Left ventricle myocardium inferior (tissue), 1 donor: Measurements from ENCODE around the gene TSEN34. TPM values are rescaled to one million over a fixed set of nuclear protein-coding genes. Genes with fewer than 3 reads are reported as not detected.

Source experiments
- DNase-seq: peaks from one replicate; pipeline ENCODE4 v3.0.0-alpha.2; 2020
- H3K27ac ChIP-seq: fragments of 200-600 bp; replicated peaks from 2 replicates; pipeline ENCODE4 v1.8.0; 2021
- H3K27me3 ChIP-seq: fragments of 200-600 bp; 2 replicates; pipeline ENCODE4 v1.8.0; 2021; ENCODE audit warnings: low read depth
- H3K36me3 ChIP-seq: fragments of 200-600 bp; 2 replicates; pipeline ENCODE4 v1.8.0; 2021
- H3K4me1 ChIP-seq: fragments of 200-600 bp; 2 replicates; pipeline ENCODE4 v1.8.0; 2021
- H3K4me3 ChIP-seq: fragments of 200-600 bp; 2 replicates; pipeline ENCODE4 v1.8.0; 2021; ENCODE audit warnings: mild to moderate bottlenecking, moderate library complexity
- H3K9me3 ChIP-seq: fragments of 200-600 bp; replicated peaks from 2 replicates; pipeline ENCODE4 v1.8.0; 2021
- intact Hi-C: fragments of 100-400 bp; cut with micrococcal nuclease; formaldehyde crosslinking; loops from one replicate; pipeline ENCODE4 v1.11.0; 2022
- total RNA-seq: library from RNA; stranded (reverse); fragmentation: NEBNext Ultra II Directional; extraction: Animal tissue kit (Norgen Biotek cat#: 25700); gene quantifications from one replicate; pipeline ENCODE4 v1.2.1, GENCODE V29; 2021
- TF ChIP-seq, protein P1 (sequence below): fragments of 200-600 bp; IDR thresholded peaks from 2 replicates; pipeline ENCODE4 v1.8.0; 2021; ENCODE audit warnings: antibody characterized with exemption, mild to moderate bottlenecking, borderline replicate concordance
- donor health status: DM: no; HTN: yes; CAD: no; lungs with severe emphysema.

The TSEN34 gene
- total RNA-seq, 1 donor from 2014 or later = 16.2 TPM

DNA sequence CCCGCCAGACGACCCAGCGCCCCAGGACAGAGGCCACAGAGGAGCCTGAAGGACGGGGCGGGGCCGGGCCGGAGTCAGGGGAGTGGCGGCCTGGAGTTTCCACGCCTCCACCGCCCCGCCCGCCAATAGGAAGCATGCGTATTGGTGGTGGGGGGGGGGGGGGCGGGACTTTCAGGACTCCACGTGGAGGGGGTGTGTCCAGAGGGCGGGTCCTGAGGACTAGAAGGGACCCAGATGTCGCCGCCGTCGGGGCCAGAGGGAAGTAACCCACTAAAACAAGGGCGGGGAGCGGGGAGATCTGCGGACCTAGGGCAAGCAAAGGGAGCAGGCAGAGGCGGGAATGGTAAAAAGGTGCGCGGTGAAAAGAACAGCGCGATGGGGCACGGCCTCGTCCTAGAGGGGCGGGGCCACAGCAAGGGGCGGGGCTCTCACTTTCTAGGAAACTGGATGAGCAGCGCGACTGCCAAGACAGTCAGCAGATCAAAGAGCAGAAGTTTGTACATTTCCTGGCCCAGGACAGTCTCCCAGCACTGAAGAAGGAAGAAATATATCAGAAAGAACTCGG is 28.8 kb upstream of the TSEN34 start:
- Histone ChIP-seq H3K4me1 (peaks cover 42% of the 10 kb centered on the region), H3K27ac (no peak overlapping the region), H3K27me3 (peaks cover 33% of the 10 kb centered on the region), H3K36me3 (peaks cover 9% of the 10 kb centered on the region), H3K4me3 (peak overlapping the region; percentile 61), H3K9me3 (no peaks in the 10 kb centered on the region)
- TF ChIP-seq, protein P1, sequence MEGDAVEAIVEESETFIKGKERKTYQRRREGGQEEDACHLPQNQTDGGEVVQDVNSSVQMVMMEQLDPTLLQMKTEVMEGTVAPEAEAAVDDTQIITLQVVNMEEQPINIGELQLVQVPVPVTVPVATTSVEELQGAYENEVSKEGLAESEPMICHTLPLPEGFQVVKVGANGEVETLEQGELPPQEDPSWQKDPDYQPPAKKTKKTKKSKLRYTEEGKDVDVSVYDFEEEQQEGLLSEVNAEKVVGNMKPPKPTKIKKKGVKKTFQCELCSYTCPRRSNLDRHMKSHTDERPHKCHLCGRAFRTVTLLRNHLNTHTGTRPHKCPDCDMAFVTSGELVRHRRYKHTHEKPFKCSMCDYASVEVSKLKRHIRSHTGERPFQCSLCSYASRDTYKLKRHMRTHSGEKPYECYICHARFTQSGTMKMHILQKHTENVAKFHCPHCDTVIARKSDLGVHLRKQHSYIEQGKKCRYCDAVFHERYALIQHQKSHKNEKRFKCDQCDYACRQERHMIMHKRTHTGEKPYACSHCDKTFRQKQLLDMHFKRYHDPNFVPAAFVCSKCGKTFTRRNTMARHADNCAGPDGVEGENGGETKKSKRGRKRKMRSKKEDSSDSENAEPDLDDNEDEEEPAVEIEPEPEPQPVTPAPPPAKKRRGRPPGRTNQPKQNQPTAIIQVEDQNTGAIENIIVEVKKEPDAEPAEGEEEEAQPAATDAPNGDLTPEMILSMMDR = no peak
- DNase-seq = peak; percentile 84
- intact Hi-C loops = no loop called here

DNA sequence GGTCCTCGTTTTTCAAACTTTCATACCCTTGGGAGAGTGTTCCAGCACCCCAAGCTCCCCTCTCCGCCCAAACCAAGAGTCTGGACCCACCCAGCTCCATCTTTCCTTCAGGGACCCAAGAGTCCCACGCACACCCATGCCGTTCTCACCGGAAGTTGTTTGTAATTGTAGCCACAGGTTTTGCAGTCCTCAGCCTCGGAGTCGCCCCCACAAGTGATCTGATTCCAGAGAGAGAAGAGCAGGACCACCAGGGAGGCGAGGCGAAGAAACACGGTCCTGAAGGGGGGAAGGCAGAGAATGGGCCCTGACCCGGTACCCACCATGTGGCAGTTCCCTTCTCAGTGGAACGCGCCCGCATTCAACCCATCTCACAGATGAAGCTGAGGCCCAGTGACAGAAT is 28.2 kb upstream of the TSEN34 start:
- peaks cover 42% of the 10 kb centered on the region for H3K4me1 ChIP-seq
- peaks cover 39% of the 10 kb centered on the region for H3K27me3 ChIP-seq
- no peak overlapping the region for H3K27ac ChIP-seq
- H3K36me3 ChIP-seq = peaks cover 4% of the 10 kb centered on the region
- H3K4me3 ChIP-seq = peak overlapping the region; percentile 61
- no peaks in the 10 kb centered on the region for H3K9me3 ChIP-seq
- intact Hi-C loops = no loop called here
- TF ChIP-seq, protein P1 = no peak
- no peak for DNase-seq

DNA sequence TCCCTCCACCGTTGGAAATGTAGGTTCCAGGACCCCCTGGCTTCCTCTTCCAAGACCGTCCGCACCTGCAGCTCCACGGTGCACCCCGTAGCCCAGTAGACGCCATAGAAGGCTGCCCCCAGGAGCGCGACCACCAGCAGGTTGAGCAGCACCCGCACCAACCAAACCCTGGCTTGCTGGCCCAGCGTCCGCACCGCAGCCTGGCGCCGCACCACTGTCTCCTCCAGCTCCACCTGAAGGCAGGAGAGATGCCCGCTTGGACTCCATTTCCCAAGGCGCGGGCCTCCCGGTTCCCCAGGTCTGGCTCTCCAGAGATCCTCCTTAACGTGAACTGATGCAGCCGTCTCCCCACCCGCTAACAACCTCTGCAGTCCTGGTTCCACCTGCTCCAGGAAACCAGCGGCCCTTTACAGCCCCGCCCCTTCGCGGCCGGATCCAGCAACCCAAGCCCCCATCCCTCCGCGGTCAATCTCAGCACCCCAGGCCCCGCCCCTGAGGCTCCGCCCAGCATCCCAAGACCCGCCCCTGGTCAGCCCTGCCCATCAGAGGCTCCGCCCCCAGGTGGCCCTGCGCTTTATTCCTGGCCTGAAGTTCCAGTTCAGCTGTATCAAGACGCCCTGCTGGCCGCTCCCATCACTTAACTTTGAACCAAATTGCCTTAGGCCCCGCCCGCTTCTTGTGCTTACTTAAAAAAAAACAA is 26.6 kb upstream of the TSEN34 start:
- H3K9me3 ChIP-seq = no peaks in the 10 kb centered on the region
- no peak for DNase-seq
- intact Hi-C loops = no loop called here
- no peaks in the 10 kb centered on the region for H3K36me3 ChIP-seq
- TF ChIP-seq, protein P1 = no peak
- peaks cover 44% of the 10 kb centered on the region for H3K27me3 ChIP-seq
- no peak overlapping the region for H3K4me3 ChIP-seq
- peaks cover 35% of the 10 kb centered on the region for H3K4me1 ChIP-seq
- H3K27ac ChIP-seq = no peak overlapping the region

DNA sequence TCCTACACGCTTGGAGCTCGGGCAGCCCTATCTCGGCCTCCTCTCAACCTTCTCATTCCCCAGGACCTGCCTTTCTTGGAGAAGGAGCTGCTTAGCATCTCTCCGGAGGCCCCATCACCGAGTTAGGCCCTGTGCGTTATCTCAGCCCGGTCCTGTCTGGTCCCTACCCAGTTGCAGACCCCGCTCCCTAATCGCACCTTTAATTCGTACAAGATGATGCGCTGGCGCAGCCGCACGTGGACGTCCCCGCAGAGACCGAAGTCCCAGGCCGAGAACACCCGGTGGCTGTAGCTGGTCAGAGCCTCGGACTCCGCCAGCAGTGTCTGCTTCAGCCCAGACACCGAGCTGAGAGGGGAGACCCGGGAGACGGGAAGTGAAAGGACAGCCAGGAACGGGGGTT is 25.9 kb upstream of the TSEN34 start:
- H3K36me3 ChIP-seq = no peaks in the 10 kb centered on the region
- DNase-seq = no peak
- intact Hi-C loops = no loop called here

DNA sequence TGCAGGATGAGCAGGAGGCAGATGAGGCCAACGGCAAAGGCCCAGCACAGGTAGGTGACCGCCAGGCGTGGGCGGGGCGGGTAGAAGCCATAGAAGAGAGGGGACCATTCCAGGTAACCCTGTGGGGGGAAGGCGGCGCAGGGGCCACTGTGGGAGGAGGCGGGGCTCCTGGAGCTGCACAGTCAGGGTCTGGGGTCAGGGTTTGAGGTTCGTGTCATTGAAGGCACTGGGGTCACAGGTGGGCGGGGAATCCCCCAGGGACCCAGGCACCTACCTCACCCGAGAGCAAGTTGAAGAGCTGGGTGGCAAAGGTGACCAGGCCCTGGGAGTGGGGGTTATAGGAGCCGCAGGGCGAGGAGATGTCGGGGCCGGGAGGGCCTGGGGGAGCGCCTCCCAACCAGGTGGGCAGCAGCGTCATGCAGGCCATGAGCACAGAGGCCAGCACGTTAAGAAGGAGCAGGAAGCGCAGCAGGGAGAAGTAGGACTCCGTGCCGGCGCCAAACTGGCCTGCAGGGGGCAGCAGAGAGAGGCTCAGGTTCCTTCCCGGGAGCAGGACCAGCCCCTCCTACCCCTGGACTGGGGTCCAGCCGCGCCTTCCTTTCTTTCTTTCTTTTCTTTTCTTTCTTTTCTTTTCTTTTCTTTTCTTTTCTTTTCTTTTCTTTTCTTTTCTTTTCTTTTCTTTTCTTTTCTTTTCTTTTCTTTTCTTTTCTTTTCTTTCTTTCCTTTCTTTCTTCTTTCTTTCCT is 22.8 kb upstream of the TSEN34 start:
- intact Hi-C loops = no loop called here

More for the DNA sequence above, 25.9 kb upstream of the TSEN34 start:
- Histone ChIP-seq H3K4me3 (no peak overlapping the region), H3K4me1 (peaks cover 32% of the 10 kb centered on the region), H3K27me3 (peaks cover 44% of the 10 kb centered on the region), H3K9me3 (no peaks in the 10 kb centered on the region), H3K27ac (no peak overlapping the region)
- TF ChIP-seq, protein P1 = no peak

More for the DNA sequence above, 22.8 kb upstream of the TSEN34 start:
- TF ChIP-seq, protein P1 = peak; percentile 87
- Histone ChIP-seq H3K9me3 (no peaks in the 10 kb centered on the region), H3K4me1 (peaks cover 6% of the 10 kb centered on the region), H3K4me3 (no peak overlapping the region), H3K27me3 (peaks cover 64% of the 10 kb centered on the region), H3K27ac (no peak overlapping the region), H3K36me3 (no peaks in the 10 kb centered on the region)
- peak; percentile 93 for DNase-seq
